GM12878 (cell line): Measurements from ENCODE around the gene CTNNA2. TPM values are rescaled to one million over a fixed set of nuclear protein-coding genes. Genes with fewer than 3 reads are reported as not detected.

Experiments
- ATAC-seq: fragments of 200-7000 bp; cut with Tn5 transposase; 3 replicates; pipeline ENCODE4 v1.9.1; 2020; ENCODE audit warnings: mild to moderate bottlenecking, moderate library complexity
- BruUV-seq: library from RNA; stranded (reverse); fragments of 400-500 nt; replicated peaks from 2 replicates; lab custom pipeline; 2021; lab: Mats Ljungman, UMichigan
- CTCF ChIA-PET: fragments of 300-600 bp; sonication (Branson Sonifier 250); formaldehyde crosslinking; extraction: SDS; loops from one replicate; lab custom pipeline; 2021; ENCODE audit warnings: inconsistent platforms; lab: Yijun Ruan, JAX
- POLR2A ChIA-PET: fragments of 350-600 bp; formaldehyde crosslinking; extraction: SDS; loops from one replicate; lab custom pipeline; 2021; ENCODE audit warnings: inconsistent platforms; lab: Charles Lee
- RAD21 ChIA-PET: fragments of 300-600 bp; sonication (Branson Sonifier 250); formaldehyde crosslinking; loops from one replicate; lab custom pipeline; 2023; ENCODE audit warnings: antibody characterized with exemption; ENCODE audit not compliant: unreplicated experiment; lab: Charles Lee
- SMC1A ChIA-PET: fragments of 300-600 bp; sonication (Branson Sonifier 250); formaldehyde crosslinking; loops from one replicate; lab custom pipeline; 2023; ENCODE audit not compliant: unreplicated experiment, uncharacterized antibody; lab: Charles Lee
- DNase-seq: peaks from one replicate; pipeline ENCODE4 v3.0.0-alpha.2; 2011; ENCODE audit warnings: low read depth, low spot score
- FAIRE-seq: peaks from 3 replicates; lab custom pipeline; 2011; peaks lifted over from hg19 to GRCh38; lab: Jason Lieb, UNC
- H2AFZ ChIP-seq: 2 replicates; pipeline ENCODE4 v1.6.0; 2011; ENCODE audit warnings: low read depth, low read length, control low read depth; ENCODE audit not compliant: control insufficient read depth
- H3K27ac ChIP-seq: 2 replicates; pipeline ENCODE4 v1.5.1; 2011; ENCODE audit warnings: control low read depth; ENCODE audit not compliant: control insufficient read depth, insufficient read depth
- H3K27me3 ChIP-seq, 2 experiments: replicated peaks in 1 of 2; 2 replicates each; pipeline versions ENCODE4 v1.6.0 to v1.6.1; 2011; ENCODE audit warnings: low read length in 1 of 2; ENCODE audit not compliant: control insufficient read depth in 2 of 2, insufficient read depth in 2 of 2
- H3K36me3 ChIP-seq, 2 experiments: 2 replicates each; pipeline ENCODE4 v1.5.1; 2011; ENCODE audit warnings: low read length in 1 of 2; ENCODE audit not compliant: control insufficient read depth in 2 of 2, insufficient read depth in 2 of 2
- H3K4me1 ChIP-seq: 2 replicates; pipeline ENCODE4 v1.6.1; 2011; ENCODE audit warnings: mild to moderate bottlenecking, low read length, moderate library complexity, mixed read lengths; ENCODE audit not compliant: control insufficient read depth, insufficient read depth
- H3K4me2 ChIP-seq: 2 replicates; pipeline ENCODE4 v1.6.0; 2011; ENCODE audit warnings: control low read depth; ENCODE audit not compliant: control insufficient read depth, insufficient read depth
- H3K4me3 ChIP-seq: fragments of 200-600 bp; sonication (generic); 2 replicates; pipeline ENCODE4 v1.5.1; 2016
- H3K79me2 ChIP-seq: 2 replicates; pipeline ENCODE4 v1.6.0; 2011; ENCODE audit warnings: low read length; ENCODE audit not compliant: control insufficient read depth, insufficient read depth
- H3K9ac ChIP-seq: 2 replicates; pipeline ENCODE4 v1.8.0; 2011; ENCODE audit warnings: low read length, control low read depth, mixed read lengths; ENCODE audit not compliant: control insufficient read depth, insufficient read depth
- H3K9me3 ChIP-seq: replicated peaks from 3 replicates; pipeline ENCODE4 v1.5.1; 2011; ENCODE audit warnings: mild to moderate bottlenecking, low read length; ENCODE audit not compliant: control insufficient read depth, insufficient read depth
- H4K20me1 ChIP-seq: 2 replicates; pipeline ENCODE4 v1.6.0; 2011; ENCODE audit not compliant: control insufficient read depth, insufficient read depth
- BCL11A ChIP-seq: IDR thresholded peaks from 2 replicates; pipeline ENCODE4 v1.6.1; 2011; ENCODE audit warnings: low read depth, low read length
- BRCA1 ChIP-seq: IDR thresholded peaks from 2 replicates; pipeline ENCODE4 v1.6.1; 2011; ENCODE audit warnings: low read depth, low read length, improper control_type of control experiment
- CBX5 ChIP-seq: sonication (generic); IDR thresholded peaks from 2 replicates; pipeline ENCODE4 v1.6.1; 2016; ENCODE audit warnings: low read depth, moderate library complexity, mild to moderate bottlenecking, inconsistent platforms
- CREM ChIP-seq: IDR thresholded peaks from 2 replicates; pipeline ENCODE4 v1.6.1; 2014; ENCODE audit warnings: antibody characterized with exemption, low read depth
- HDAC6 ChIP-seq: fragments of 200-600 bp; sonication (generic); IDR thresholded peaks from one replicate; pipeline ENCODE4 v1.8.0; 2017; ENCODE audit warnings: antibody characterized with exemption; ENCODE audit not compliant: unreplicated experiment
- LARP7 ChIP-seq: fragments of 450-650 bp; IDR thresholded peaks from 2 replicates; pipeline ENCODE4 v1.6.1; 2017; ENCODE audit warnings: mild to moderate bottlenecking
- MTA3 ChIP-seq: IDR thresholded peaks from 2 replicates; pipeline ENCODE4 v1.6.1; 2012; ENCODE audit warnings: low read length, inconsistent platforms, borderline replicate concordance
- NFIC ChIP-seq: IDR thresholded peaks from 2 replicates; pipeline ENCODE4 v1.6.1; 2012; ENCODE audit warnings: low read depth, mild to moderate bottlenecking, inconsistent platforms, low read length, moderate library complexity
- RUNX3 ChIP-seq: IDR thresholded peaks from 2 replicates; pipeline ENCODE4 v1.6.1; 2012; ENCODE audit warnings: low read length, inconsistent platforms
- SPI1 ChIP-seq: IDR thresholded peaks from 2 replicates; pipeline ENCODE4 v1.6.1; 2011; ENCODE audit warnings: low read depth, mild to moderate bottlenecking, low read length, moderate library complexity, borderline replicate concordance; ENCODE audit not compliant: insufficient read depth
- WGBS: methylation state at CpG from one replicate; pipeline ENCODE4 v1.1.6; 2016; ENCODE audit warnings: low lambda C conversion rate; ENCODE audit not compliant: insufficient replicate concordance, insufficient coverage; ENCODE audit errors: missing lambda C conversion rate; 5-methylcytosine and 5-hydroxymethylcytosine counted together
- in situ Hi-C: fragments of 300-500 bp; cut with MboI; formaldehyde crosslinking; loops from 9 replicates; pipeline ENCODE4 v1.14.3; 2018; ENCODE audit warnings: mixed read lengths
- intact Hi-C: fragments of 100-400 bp; cut with micrococcal nuclease; formaldehyde crosslinking; loops from one replicate; pipeline ENCODE4 v1.14.2; 2022; ENCODE audit not compliant: unreplicated experiment
- polyA plus RNA-seq, 11 experiments: library from polyadenylated mRNA; depleted of rRNA in 4 of 11; unstranded in 6 of 11; stranded (reverse) in 5 of 11; fragments of >200 nt; fragmentation: Nextera tagmentation in 4 of 11; fragmentation: Illumina TruSeq in 1 of 11; extraction: Ambion mirVana in 4 of 11; extraction: Trizol in 1 of 11; gene quantifications; 1 replicate in 1 of 11; 2 replicates in 10 of 11; pipeline versions ENCODE4 v1.2.1 to v1.2.3, GENCODE V29; 2011 to 2016; ENCODE audit warnings: inconsistent platforms in 2 of 11, missing spikeins in 2 of 11, low read depth in 1 of 11
- total RNA-seq, 4 experiments: library from RNA; depleted of rRNA in 3 of 4; stranded (reverse); fragments of >200 nt in 3 of 4; fragmentation: Illumina TruSeq in 1 of 4; extraction: Trizol in 1 of 4; gene quantifications; 2 replicates each; pipeline versions ENCODE4 v1.2.1 to v1.2.3, GENCODE V29; 2013 to 2021
- TF ChIP-seq, protein P1 (sequence below): fragments of 450-650 bp; IDR thresholded peaks from 2 replicates; pipeline ENCODE4 v1.6.1; 2017; ENCODE audit warnings: low read depth, mild to moderate bottlenecking, moderate library complexity
- TF ChIP-seq, protein P2 (sequence below): fragments of 450-650 bp; conservative IDR thresholded peaks from 2 replicates; pipeline ENCODE4 v1.6.1; 2017; ENCODE audit warnings: mild to moderate bottlenecking, moderate library complexity
- TF ChIP-seq, protein P3 (sequence below): fragments of 450-650 bp; IDR thresholded peaks from 2 replicates; pipeline ENCODE4 v1.6.1; 2017; ENCODE audit warnings: mild to moderate bottlenecking, low read depth, inconsistent platforms; ENCODE audit not compliant: poor library complexity, severe bottlenecking
- TF ChIP-seq, protein P4 (sequence below): fragments of 150-350 bp; IDR thresholded peaks from 2 replicates; pipeline ENCODE4 v1.6.1; 2014; ENCODE audit warnings: mild to moderate bottlenecking, low read depth, low read length
- TF ChIP-seq, protein P5 (sequence below): IDR thresholded peaks from 2 replicates; pipeline ENCODE4 v1.6.1; 2012; ENCODE audit warnings: low read depth, low read length, improper control_type of control experiment

CTNNA2 gene
- total and polyA plus RNA-seq, 10 of the 15 experiments (the other 5 are each of a cell fraction or from before 2014, with no cell fraction given), result 2.4 to 36.2 (median 6.6) TPM

DNA sequence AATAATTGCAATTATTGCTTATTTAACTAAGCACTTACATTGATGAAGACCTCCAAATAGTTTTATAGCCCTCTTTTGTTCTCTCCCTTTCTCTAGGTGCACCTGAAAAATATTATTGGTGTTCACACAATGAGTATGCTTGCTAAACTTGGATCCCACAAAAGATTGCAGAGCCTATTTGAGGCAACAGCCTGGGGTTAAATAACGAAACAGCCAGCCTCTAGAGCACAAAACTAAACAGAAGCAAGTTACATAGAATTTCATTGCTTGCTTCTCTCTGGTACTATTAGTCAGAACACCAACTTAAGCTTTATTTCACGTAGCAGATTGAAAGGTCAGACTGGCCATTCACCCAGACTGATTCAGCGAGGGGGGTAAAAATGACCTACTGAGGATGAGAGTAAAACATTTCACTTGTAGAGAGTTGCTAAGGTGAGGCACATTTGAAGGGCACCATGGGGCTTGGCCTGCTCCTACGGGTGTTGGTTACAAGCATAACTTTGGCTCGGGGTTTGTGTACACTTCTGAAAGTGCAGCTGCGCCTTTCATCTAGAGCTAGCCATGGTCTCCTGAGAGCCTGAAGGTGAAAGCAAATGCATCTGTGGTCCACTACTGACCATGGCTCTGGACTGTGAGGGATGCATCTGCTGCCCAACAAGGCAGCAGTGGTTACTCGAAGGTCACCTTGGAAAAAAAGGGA lies 1016.8 kb downstream of the CTNNA2 start:
- no peaks in the 10 kb centered on the region for H3K27me3 ChIP-seq
- H3K4me1 ChIP-seq, result peaks cover 48% of the 10 kb centered on the region
- no peaks in the 10 kb centered on the region for H4K20me1 ChIP-seq
- H3K9ac ChIP-seq, result peak overlapping the region; percentile 57; the same call in 1 of the 2 replicates
- H3K27ac ChIP-seq, result peak overlapping the region; percentile 92
- peak overlapping the region; percentile 76 for H3K4me2 ChIP-seq
- H3K79me2 ChIP-seq, result peaks cover 4% of the 10 kb centered on the region
- no peak overlapping the region for H3K4me3 ChIP-seq
- FAIRE-seq, result no peak
- no TSS peak for BruUV-seq
- H3K9me3 ChIP-seq, result no peaks in the 10 kb centered on the region
- intact Hi-C loops (loop anchor here (1.0 to 10.0 kb wide), 4 partner anchors 65 to 995 kb away; no protein-coding TSS in a partner anchor), in situ Hi-C loops (no loop called here)
- peak overlapping the region; percentile 0 for H2AFZ ChIP-seq
- ChIA-PET RAD21 (interaction anchor here (1.1 to 14.0 kb wide), 15 partner anchors 10 to 206 kb away, joined by 3 to 276 read pairs (median 7); no protein-coding TSS in a partner anchor), POLR2A (interaction anchor here (1.0 to 6.9 kb wide), 6 partner anchors 8 to 64 kb away, joined by 3 to 56 read pairs (median 3); no protein-coding TSS in a partner anchor), SMC1A (interaction anchor here (1.1 to 14.2 kb wide), 14 partner anchors 8 to 204 kb away, joined by 3 to 360 read pairs (median 8); no protein-coding TSS in a partner anchor), CTCF (interaction anchor here (0.6 to 14.1 kb wide), 7 partner anchors 9 to 204 kb away, joined by 3 to 243 read pairs (median 6); no protein-coding TSS in a partner anchor)
- no peaks in the 10 kb centered on the region for H3K36me3 ChIP-seq
- ATAC-seq, result peak; percentile 28
- peak; percentile 57 for DNase-seq
- 5% methylated on average over 7 of the region's 7 CpGs for WGBS
- TF ChIP-seq SPI1 (no peak), RUNX3 (peak; percentile 52; the same call in 1 of the 2 replicates), BRCA1 (no peak), HDAC6 (no peak), MTA3 (0 out of 2 replicates have a peak, but pooled peaks have one; percentile 2), NFIC (peak; percentile 39; the same call in 1 of the 2 replicates), LARP7 (no peak), CREM (0 out of 2 replicates have a peak, but pooled peaks have one; percentile 15), CBX5 (0 out of 2 replicates have a peak, but pooled peaks have one; percentile 26), BCL11A (0 out of 2 replicates have a peak, but pooled peaks have one; percentile 24)
- TF ChIP-seq, protein P1, sequence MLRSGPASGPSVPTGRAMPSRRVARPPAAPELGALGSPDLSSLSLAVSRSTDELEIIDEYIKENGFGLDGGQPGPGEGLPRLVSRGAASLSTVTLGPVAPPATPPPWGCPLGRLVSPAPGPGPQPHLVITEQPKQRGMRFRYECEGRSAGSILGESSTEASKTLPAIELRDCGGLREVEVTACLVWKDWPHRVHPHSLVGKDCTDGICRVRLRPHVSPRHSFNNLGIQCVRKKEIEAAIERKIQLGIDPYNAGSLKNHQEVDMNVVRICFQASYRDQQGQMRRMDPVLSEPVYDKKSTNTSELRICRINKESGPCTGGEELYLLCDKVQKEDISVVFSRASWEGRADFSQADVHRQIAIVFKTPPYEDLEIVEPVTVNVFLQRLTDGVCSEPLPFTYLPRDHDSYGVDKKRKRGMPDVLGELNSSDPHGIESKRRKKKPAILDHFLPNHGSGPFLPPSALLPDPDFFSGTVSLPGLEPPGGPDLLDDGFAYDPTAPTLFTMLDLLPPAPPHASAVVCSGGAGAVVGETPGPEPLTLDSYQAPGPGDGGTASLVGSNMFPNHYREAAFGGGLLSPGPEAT, result no peak
- TF ChIP-seq, protein P2, sequence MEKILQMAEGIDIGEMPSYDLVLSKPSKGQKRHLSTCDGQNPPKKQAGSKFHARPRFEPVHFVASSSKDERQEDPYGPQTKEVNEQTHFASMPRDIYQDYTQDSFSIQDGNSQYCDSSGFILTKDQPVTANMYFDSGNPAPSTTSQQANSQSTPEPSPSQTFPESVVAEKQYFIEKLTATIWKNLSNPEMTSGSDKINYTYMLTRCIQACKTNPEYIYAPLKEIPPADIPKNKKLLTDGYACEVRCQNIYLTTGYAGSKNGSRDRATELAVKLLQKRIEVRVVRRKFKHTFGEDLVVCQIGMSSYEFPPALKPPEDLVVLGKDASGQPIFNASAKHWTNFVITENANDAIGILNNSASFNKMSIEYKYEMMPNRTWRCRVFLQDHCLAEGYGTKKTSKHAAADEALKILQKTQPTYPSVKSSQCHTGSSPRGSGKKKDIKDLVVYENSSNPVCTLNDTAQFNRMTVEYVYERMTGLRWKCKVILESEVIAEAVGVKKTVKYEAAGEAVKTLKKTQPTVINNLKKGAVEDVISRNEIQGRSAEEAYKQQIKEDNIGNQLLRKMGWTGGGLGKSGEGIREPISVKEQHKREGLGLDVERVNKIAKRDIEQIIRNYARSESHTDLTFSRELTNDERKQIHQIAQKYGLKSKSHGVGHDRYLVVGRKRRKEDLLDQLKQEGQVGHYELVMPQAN, result no peak
- TF ChIP-seq, protein P3, sequence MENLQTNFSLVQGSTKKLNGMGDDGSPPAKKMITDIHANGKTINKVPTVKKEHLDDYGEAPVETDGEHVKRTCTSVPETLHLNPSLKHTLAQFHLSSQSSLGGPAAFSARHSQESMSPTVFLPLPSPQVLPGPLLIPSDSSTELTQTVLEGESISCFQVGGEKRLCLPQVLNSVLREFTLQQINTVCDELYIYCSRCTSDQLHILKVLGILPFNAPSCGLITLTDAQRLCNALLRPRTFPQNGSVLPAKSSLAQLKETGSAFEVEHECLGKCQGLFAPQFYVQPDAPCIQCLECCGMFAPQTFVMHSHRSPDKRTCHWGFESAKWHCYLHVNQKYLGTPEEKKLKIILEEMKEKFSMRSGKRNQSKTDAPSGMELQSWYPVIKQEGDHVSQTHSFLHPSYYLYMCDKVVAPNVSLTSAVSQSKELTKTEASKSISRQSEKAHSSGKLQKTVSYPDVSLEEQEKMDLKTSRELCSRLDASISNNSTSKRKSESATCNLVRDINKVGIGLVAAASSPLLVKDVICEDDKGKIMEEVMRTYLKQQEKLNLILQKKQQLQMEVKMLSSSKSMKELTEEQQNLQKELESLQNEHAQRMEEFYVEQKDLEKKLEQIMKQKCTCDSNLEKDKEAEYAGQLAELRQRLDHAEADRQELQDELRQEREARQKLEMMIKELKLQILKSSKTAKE, result peak; percentile 41
- TF ChIP-seq, protein P4, sequence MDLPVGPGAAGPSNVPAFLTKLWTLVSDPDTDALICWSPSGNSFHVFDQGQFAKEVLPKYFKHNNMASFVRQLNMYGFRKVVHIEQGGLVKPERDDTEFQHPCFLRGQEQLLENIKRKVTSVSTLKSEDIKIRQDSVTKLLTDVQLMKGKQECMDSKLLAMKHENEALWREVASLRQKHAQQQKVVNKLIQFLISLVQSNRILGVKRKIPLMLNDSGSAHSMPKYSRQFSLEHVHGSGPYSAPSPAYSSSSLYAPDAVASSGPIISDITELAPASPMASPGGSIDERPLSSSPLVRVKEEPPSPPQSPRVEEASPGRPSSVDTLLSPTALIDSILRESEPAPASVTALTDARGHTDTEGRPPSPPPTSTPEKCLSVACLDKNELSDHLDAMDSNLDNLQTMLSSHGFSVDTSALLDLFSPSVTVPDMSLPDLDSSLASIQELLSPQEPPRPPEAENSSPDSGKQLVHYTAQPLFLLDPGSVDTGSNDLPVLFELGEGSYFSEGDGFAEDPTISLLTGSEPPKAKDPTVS, result no peak
- TF ChIP-seq, protein P5, sequence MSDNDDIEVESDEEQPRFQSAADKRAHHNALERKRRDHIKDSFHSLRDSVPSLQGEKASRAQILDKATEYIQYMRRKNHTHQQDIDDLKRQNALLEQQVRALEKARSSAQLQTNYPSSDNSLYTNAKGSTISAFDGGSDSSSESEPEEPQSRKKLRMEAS, result no peak
